GM19463 (cell line): ENCODE measurements around the gene TMEM106B.

Experiments used
- ATAC-seq: cut with Tn5 transposase; IDR thresholded peaks from one replicate; pipeline ENCODE4 v1.9.1; 2021; ENCODE audit warnings: mild to moderate bottlenecking, moderate library complexity; ENCODE audit not compliant: unreplicated experiment

Gene TMEM106B

GRCh38 chr7:12226756-12227155 lies 15.7 kb downstream of the TMEM106B start:
- ATAC-seq = no peak

- ATAC-seq = no peak
Observed at GRCh38 chr7:12228024-12228423, 16.9 kb downstream of the TMEM106B start.

GRCh38 chr7:12229046-12229445 lies 18.0 kb downstream of the TMEM106B start:
- no peak for ATAC-seq

GRCh38 chr7:12231097-12231496 lies 20.0 kb downstream of the TMEM106B start:
- no peak for ATAC-seq

- ATAC-seq = peak; percentile 65
Observed at GRCh38 chr7:12233175-12233574, 22.1 kb downstream of the TMEM106B start.

GRCh38 chr7:12234334-12234865 lies 23.3 kb downstream of the TMEM106B start:
- no peak for ATAC-seq

- no peak for ATAC-seq
Observed at GRCh38 chr7:12235970-12236369, 24.9 kb downstream of the TMEM106B start.

GRCh38 chr7:12237007-12237406 lies 25.9 kb downstream of the TMEM106B start:
- no peak for ATAC-seq

- ATAC-seq = no peak
Observed at GRCh38 chr7:12239806-12240205, 28.7 kb downstream of the TMEM106B start.

- ATAC-seq = peak; percentile 60
Observed at GRCh38 chr7:12244129-12244528, 33.0 kb downstream of the TMEM106B start.

GRCh38 chr7:12244694-12245093 lies 33.6 kb downstream of the TMEM106B start:
- ATAC-seq = peak; percentile 31

- ATAC-seq = no peak
Observed at GRCh38 chr7:12249706-12250105, 38.6 kb downstream of the TMEM106B start.

- no peak for ATAC-seq
Observed at GRCh38 chr7:12250232-12250631, 39.1 kb downstream of the TMEM106B start.

GRCh38 chr7:12256090-12256489 lies 45.0 kb downstream of the TMEM106B start:
- ATAC-seq = no peak

GRCh38 chr7:12257582-12257981 lies 46.5 kb downstream of the TMEM106B start:
- ATAC-seq = peak; percentile 99

- no peak for ATAC-seq
Observed at GRCh38 chr7:12258074-12258473, 47.0 kb downstream of the TMEM106B start.

- ATAC-seq = no peak
Observed at GRCh38 chr7:12267542-12267941, 56.4 kb downstream of the TMEM106B start.

GRCh38 chr7:12269100-12269895 lies 58.2 kb downstream of the TMEM106B start:
- ATAC-seq = no peak

- ATAC-seq = no peak
Observed at GRCh38 chr7:12281038-12281437, 69.9 kb downstream of the TMEM106B start.

- ATAC-seq = no peak
Observed at GRCh38 chr7:12287901-12288300, 76.8 kb downstream of the TMEM106B start.

- no peak for ATAC-seq
Observed at GRCh38 chr7:12289996-12290395, 78.9 kb downstream of the TMEM106B start.

GRCh38 chr7:12290761-12291160 lies 79.7 kb downstream of the TMEM106B start:
- no peak for ATAC-seq

- ATAC-seq = no peak
Observed at GRCh38 chr7:12291870-12292269, 80.8 kb downstream of the TMEM106B start.
